Measurements from ENCODE around the gene PIK3CD. TPM values are rescaled to one million over a fixed set of nuclear protein-coding genes. Genes with fewer than 3 reads are reported as not detected.

PIK3CD gene
- polyA plus RNA-seq, 1 donor from 2014 or later: 4.2 TPM

DNA sequence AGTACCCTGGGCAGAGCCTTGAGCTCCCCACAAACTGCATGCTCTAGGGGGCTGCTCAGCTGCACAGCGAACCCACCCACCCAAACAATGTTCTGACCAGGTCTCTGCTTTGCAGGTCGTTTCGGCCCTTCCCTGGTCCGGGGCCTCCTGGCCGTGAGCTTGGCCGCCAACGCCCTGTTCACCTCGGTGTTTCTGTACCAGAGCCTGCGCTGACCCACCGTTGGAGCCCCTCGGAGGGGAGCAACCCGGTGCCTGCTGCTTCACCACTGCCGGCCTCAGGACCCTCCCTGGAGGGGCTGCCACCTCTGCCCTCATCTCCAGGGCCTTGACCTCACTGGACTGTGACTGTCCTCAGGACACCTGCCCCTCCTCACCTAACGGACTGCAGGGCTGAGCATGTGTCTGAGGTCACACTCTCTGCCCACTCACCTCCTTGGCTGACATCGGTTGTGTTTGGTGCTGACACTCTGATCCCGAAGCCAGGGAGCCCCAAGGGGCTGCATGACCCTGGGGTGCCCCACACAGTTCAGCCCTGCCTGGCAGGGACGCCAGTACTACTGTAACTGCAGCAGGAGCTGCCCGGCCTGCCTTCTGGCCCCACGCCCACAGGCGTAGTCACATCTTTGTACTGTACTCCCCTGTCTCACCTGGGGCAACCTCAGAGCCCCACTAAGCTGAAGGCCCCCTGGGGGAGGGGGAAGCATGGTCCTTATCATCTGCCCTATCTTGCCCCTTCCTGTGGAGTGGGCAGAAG, 38.5 kb upstream of the PIK3CD start:
- Histone ChIP-seq H3F3A (ENCODE audit: insufficient read depth, low read length, poor library complexity, severe bottlenecking) (no peaks in the 10 kb centered on the region), H3K9me2 (ENCODE audit: insufficient read depth, low read length) (no peaks in the 10 kb centered on the region), H3K27ac (ENCODE audit: low read length) (no peak overlapping the region), H3K4me2 (ENCODE audit: low read length) (no peak overlapping the region), H2AFZ (ENCODE audit: low read depth, low read length) (no peak overlapping the region), H3K4me3 (ENCODE audit: low read length) (no peak overlapping the region), H3K9me3 (ENCODE audit: low read length) (no peaks in the 10 kb centered on the region), H3K36me3 (ENCODE audit: insufficient read depth, low read length) (no peaks in the 10 kb centered on the region), H4K20me1 (ENCODE audit: insufficient read depth) (no peaks in the 10 kb centered on the region), H3K27me3 (ENCODE audit: insufficient read depth, low read depth, low read length) (no peaks in the 10 kb centered on the region), H3K9ac (ENCODE audit: low read length) (no peak overlapping the region), H3K79me2 (replicated peaks; ENCODE audit: insufficient read depth, low read length) (no peaks in the 10 kb centered on the region)
- TF ChIP-seq MXI1 (conservative IDR thresholded peaks at IDR 0.05; ENCODE audit: poor library complexity, severe bottlenecking) (no peak), TAF1 (IDR thresholded peaks at IDR 0.05; ENCODE audit: low read depth) (no peak), EP300 (conservative IDR thresholded peaks at IDR 0.05; ENCODE audit: poor library complexity, severe bottlenecking) (no peak), RAD21 (conservative IDR thresholded peaks at IDR 0.05) (no peak), REST (IDR thresholded peaks at IDR 0.05; ENCODE audit: borderline replicate concordance) (no peak), CTCF (IDR thresholded peaks at IDR 0.05; ENCODE audit: poor library complexity, severe bottlenecking) (no peak), SMC3 (conservative IDR thresholded peaks at IDR 0.05; ENCODE audit: poor library complexity) (no peak), EZH2 (IDR thresholded peaks at IDR 0.05; ENCODE audit: borderline replicate concordance, insufficient read depth, low read length, poor library complexity, severe bottlenecking) (no peak), POLR2AphosphoS5 (IDR thresholded peaks at IDR 0.05) (no peak)

DNA sequence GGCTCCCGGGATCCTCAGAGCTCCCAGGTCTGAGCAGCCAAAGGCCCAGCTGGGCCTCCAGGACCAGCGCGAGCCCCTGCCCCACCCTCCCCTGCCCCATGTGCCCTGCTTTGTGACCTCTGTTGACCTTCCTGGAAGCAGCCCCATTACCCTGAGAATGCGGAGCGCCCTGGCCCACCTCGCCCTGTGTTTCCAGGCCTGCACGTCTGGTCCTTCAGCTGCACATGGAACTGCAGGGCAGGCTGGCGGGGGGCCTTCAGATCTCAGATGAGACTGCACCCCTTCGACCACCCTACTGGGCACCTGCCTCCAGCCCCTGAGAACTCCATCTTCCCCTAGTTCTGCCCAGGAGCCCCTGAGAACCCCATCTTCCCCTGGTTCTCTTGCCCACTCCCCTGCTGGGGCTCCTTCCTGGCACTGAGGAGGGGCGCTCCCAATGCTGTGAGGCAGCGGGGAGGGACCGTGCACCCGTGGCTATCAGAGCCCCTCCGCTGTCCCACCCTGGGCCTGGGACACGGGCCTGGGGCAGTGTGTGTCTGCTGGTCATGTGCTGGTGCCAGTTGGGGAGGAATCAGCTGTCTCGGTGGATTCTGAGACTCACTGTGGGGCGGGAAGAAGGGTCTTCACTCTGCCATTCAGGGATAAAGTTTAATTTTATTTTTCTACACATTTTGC, 37.8 kb upstream of the PIK3CD start:
- Histone ChIP-seq H3K27ac (ENCODE audit: low read length) (no peak overlapping the region), H3K36me3 (ENCODE audit: insufficient read depth, low read length) (no peaks in the 10 kb centered on the region)

More for the DNA sequence above, 37.8 kb upstream of the PIK3CD start:
- Histone ChIP-seq H3K4me3 (ENCODE audit: low read length) (no peak overlapping the region), H3K79me2 (replicated peaks; ENCODE audit: insufficient read depth, low read length) (no peaks in the 10 kb centered on the region), H4K20me1 (ENCODE audit: insufficient read depth) (no peaks in the 10 kb centered on the region), H3K9me2 (ENCODE audit: insufficient read depth, low read length) (no peaks in the 10 kb centered on the region), H3K4me2 (ENCODE audit: low read length) (no peak overlapping the region), H3K9me3 (ENCODE audit: low read length) (no peaks in the 10 kb centered on the region), H3K9ac (ENCODE audit: low read length) (no peak overlapping the region), H3K27me3 (ENCODE audit: insufficient read depth, low read depth, low read length) (no peaks in the 10 kb centered on the region), H2AFZ (ENCODE audit: low read depth, low read length) (no peak overlapping the region), H3F3A (ENCODE audit: insufficient read depth, low read length, poor library complexity, severe bottlenecking) (no peaks in the 10 kb centered on the region)
- TF ChIP-seq CTCF (IDR thresholded peaks at IDR 0.05; ENCODE audit: poor library complexity, severe bottlenecking) (no peak), EZH2 (IDR thresholded peaks at IDR 0.05; ENCODE audit: borderline replicate concordance, insufficient read depth, low read length, poor library complexity, severe bottlenecking) (no peak), POLR2AphosphoS5 (IDR thresholded peaks at IDR 0.05) (no peak), SMC3 (conservative IDR thresholded peaks at IDR 0.05; ENCODE audit: poor library complexity) (no peak), EP300 (conservative IDR thresholded peaks at IDR 0.05; ENCODE audit: poor library complexity, severe bottlenecking) (no peak), REST (IDR thresholded peaks at IDR 0.05; ENCODE audit: borderline replicate concordance) (no peak), RAD21 (conservative IDR thresholded peaks at IDR 0.05) (no peak), TAF1 (IDR thresholded peaks at IDR 0.05; ENCODE audit: low read depth) (no peak), MXI1 (conservative IDR thresholded peaks at IDR 0.05; ENCODE audit: poor library complexity, severe bottlenecking) (no peak)
